ENCODE data around the gene KRT20.
"Not testable (repeated sequence)": the region's sequence is repeated elsewhere in the genome, so short reads cannot be mapped to it uniquely, and the experiment has no call there.

Gene KRT20

GRCh38 chr17:40866838-40867237 lies 18.2 kb downstream of the KRT20 start, which contains the start of gene KRT12:
Gene KRT12 (minus strand): TSS chr17:40867223. CDS start chr17:40867186, 37 bp downstream.
- no peak within 1 kb of the TSS for H3K27ac ChIP-seq
- no peaks in the 10 kb centered on the region for H3K27me3 ChIP-seq (ENCODE audit: insufficient read depth, low read depth)
- H3K79me2 ChIP-seq (ENCODE audit: insufficient read depth, low read depth): no peaks in the 10 kb centered on the region
- no peaks in the 10 kb centered on the region for H4K20me1 ChIP-seq (ENCODE audit: insufficient read depth)
- H3K36me3 ChIP-seq (ENCODE audit: insufficient read depth): no peaks in the 10 kb centered on the region
- no peak within 1 kb of the TSS for H2AFZ ChIP-seq (ENCODE audit: low read depth)
- H3K4me2 ChIP-seq: no peak within 1 kb of the TSS
- no peak within 1 kb of the TSS for H3K9ac ChIP-seq
- TF ChIP-seq CTCF (conservative IDR thresholded peaks at IDR 0.05; ENCODE audit: low read depth, low read length): no peak
- no peak within 1 kb of the TSS for H3K4me3 ChIP-seq (IDR thresholded peaks at IDR 0.05; ENCODE audit: insufficient read depth, low read depth, low read length)
- no peaks in the 10 kb centered on the region for H3K4me1 ChIP-seq (ENCODE audit: low read depth, poor library complexity, severe bottlenecking)

GRCh38 chr17:40864661-40865390 lies 20.2 kb downstream of the KRT20 start:
- Histone ChIP-seq H2AFZ (ENCODE audit: low read depth) (no peak overlapping the region), H3K36me3 (ENCODE audit: insufficient read depth) (no peaks in the 10 kb centered on the region), H3K4me1 (ENCODE audit: low read depth, poor library complexity, severe bottlenecking) (no peaks in the 10 kb centered on the region), H3K27me3 (ENCODE audit: insufficient read depth, low read depth) (no peaks in the 10 kb centered on the region), H3K4me2 (no peak overlapping the region), H3K27ac (no peak overlapping the region), H4K20me1 (ENCODE audit: insufficient read depth) (no peaks in the 10 kb centered on the region), H3K79me2 (ENCODE audit: insufficient read depth, low read depth) (no peaks in the 10 kb centered on the region), H3K9ac (no peak overlapping the region), H3K4me3 (IDR thresholded peaks at IDR 0.05; ENCODE audit: insufficient read depth, low read depth, low read length) (no peak overlapping the region)
- no peak for TF ChIP-seq CTCF (conservative IDR thresholded peaks at IDR 0.05; ENCODE audit: low read depth, low read length)

- H2AFZ ChIP-seq (ENCODE audit: low read depth): no peak overlapping the region
- no peak for TF ChIP-seq CTCF (conservative IDR thresholded peaks at IDR 0.05; ENCODE audit: low read depth, low read length)
- H3K27ac ChIP-seq: no peak overlapping the region
- no peaks in the 10 kb centered on the region for H3K36me3 ChIP-seq (ENCODE audit: insufficient read depth)
- no peaks in the 10 kb centered on the region for H3K4me1 ChIP-seq (ENCODE audit: low read depth, poor library complexity, severe bottlenecking)
- no peaks in the 10 kb centered on the region for H3K79me2 ChIP-seq (ENCODE audit: insufficient read depth, low read depth)
- H3K4me2 ChIP-seq: no peak overlapping the region
- no peak overlapping the region for H3K9ac ChIP-seq
- H3K27me3 ChIP-seq (ENCODE audit: insufficient read depth, low read depth): no peaks in the 10 kb centered on the region
- H3K4me3 ChIP-seq (IDR thresholded peaks at IDR 0.05; ENCODE audit: insufficient read depth, low read depth, low read length): no peak overlapping the region
- H4K20me1 ChIP-seq (ENCODE audit: insufficient read depth): no peaks in the 10 kb centered on the region
Measured at GRCh38 chr17:40862985-40863733, 21.9 kb downstream of the KRT20 start.

GRCh38 chr17:40859536-40859935 lies 25.5 kb downstream of the KRT20 start:
- Histone ChIP-seq H3K4me2 (no peak overlapping the region), H3K9ac (no peak overlapping the region), H3K4me3 (IDR thresholded peaks at IDR 0.05; ENCODE audit: insufficient read depth, low read depth, low read length) (no peak overlapping the region), H2AFZ (ENCODE audit: low read depth) (no peak overlapping the region), H3K27me3 (ENCODE audit: insufficient read depth, low read depth) (no peaks in the 10 kb centered on the region), H4K20me1 (ENCODE audit: insufficient read depth) (no peaks in the 10 kb centered on the region), H3K4me1 (ENCODE audit: low read depth, poor library complexity, severe bottlenecking) (no peaks in the 10 kb centered on the region), H3K27ac (no peak overlapping the region), H3K36me3 (ENCODE audit: insufficient read depth) (no peaks in the 10 kb centered on the region), H3K79me2 (ENCODE audit: insufficient read depth, low read depth) (no peaks in the 10 kb centered on the region)
- TF ChIP-seq CTCF (conservative IDR thresholded peaks at IDR 0.05; ENCODE audit: low read depth, low read length): no peak

GRCh38 chr17:40858667-40859066 lies 26.4 kb downstream of the KRT20 start:
- not testable (repeated sequence) for H3K4me1 ChIP-seq (ENCODE audit: low read depth, poor library complexity, severe bottlenecking); H3K27ac ChIP-seq; H2AFZ ChIP-seq (ENCODE audit: low read depth); H4K20me1 ChIP-seq (ENCODE audit: insufficient read depth); H3K9ac ChIP-seq; H3K79me2 ChIP-seq (ENCODE audit: insufficient read depth, low read depth); H3K4me2 ChIP-seq; H3K27me3 ChIP-seq (ENCODE audit: insufficient read depth, low read depth); H3K4me3 ChIP-seq (IDR thresholded peaks at IDR 0.05; ENCODE audit: insufficient read depth, low read depth, low read length); H3K36me3 ChIP-seq (ENCODE audit: insufficient read depth)

All from KMS-11 (cell line).